ENCODE measurements around the gene EXOC6. TPM values are rescaled to one million over a fixed set of nuclear protein-coding genes. Genes with fewer than 3 reads are reported as not detected.

Gene EXOC6
- total RNA-seq, 1 experiment from 2014 or later = 12.9 TPM

- DNase-seq (ENCODE audit: low read depth, low spot score) (no peak), ATAC-seq (no peak)
- Histone ChIP-seq H3K27ac (ENCODE audit: low read depth, low read length) (no peak overlapping the region), H3K4me3 (replicated peaks in 1 of 2; ENCODE audit: low read depth in 1 of 2, low read length in 2 of 2) (no peak overlapping the region), H3K79me2 (ENCODE audit: insufficient read depth, low read length) (no peaks in the 10 kb centered on the region), H3K36me3 (ENCODE audit: control insufficient read depth in 1 of 2, insufficient read depth in 2 of 2, low read length in 2 of 2) (no peaks in the 10 kb centered on the region), H3K27me3 (ENCODE audit: insufficient read depth, low read length) (no peaks in the 10 kb centered on the region), H3K9me3 (ENCODE audit: control insufficient read depth in 1 of 2, insufficient read depth in 1 of 2, low read depth in 1 of 2, low read length in 2 of 2) (no peaks in the 10 kb centered on the region), H3K9ac (ENCODE audit: low read length) (no peak overlapping the region), H3K4me2 (ENCODE audit: low read length) (no peak overlapping the region), H4K20me1 (ENCODE audit: insufficient read depth) (no peaks in the 10 kb centered on the region), H3K4me1 (ENCODE audit: control insufficient read depth in 1 of 2, insufficient read depth in 2 of 2, low read length in 2 of 2) (no peaks in the 10 kb centered on the region), H3K9me2 (ENCODE audit: insufficient read depth) (no peaks in the 10 kb centered on the region), H2AFZ (ENCODE audit: low read depth, low read length, poor library complexity, severe bottlenecking) (no peak overlapping the region)
- intact Hi-C loops (cut with micrococcal nuclease) = no loop called here
- TF ChIP-seq CBX3 (IDR thresholded peaks at IDR 0.05; ENCODE audit: low read depth) = no peak
- no peak for TF ChIP-seq ATF3 (IDR thresholded peaks at IDR 0.05)
- no peak for TF ChIP-seq EZH2 (IDR thresholded peaks at IDR 0.05)
- TF ChIP-seq ELF1 (IDR thresholded peaks at IDR 0.05; ENCODE audit: borderline replicate concordance, low read depth) = no peak
- no peak for TF ChIP-seq SRF (IDR thresholded peaks at IDR 0.05; ENCODE audit: low read depth)
- no peak for TF ChIP-seq EGR1 (IDR thresholded peaks at IDR 0.05; ENCODE audit: low read depth)
- TF ChIP-seq RAD21 (IDR thresholded peaks at IDR 0.05; ENCODE audit: low read depth) = no peak
- no peak for TF ChIP-seq POLR2A (IDR thresholded peaks at IDR 0.05; ENCODE audit: borderline replicate concordance, extremely low read depth, insufficient read depth, insufficient read length)
- TF ChIP-seq ZNF274 (IDR thresholded peaks at IDR 0.05; ENCODE audit: low read depth, low read length) = no peak
- no peak for TF ChIP-seq CTCF (IDR thresholded peaks at IDR 0.05 in 2 of 3, conservative IDR thresholded peaks at IDR 0.05 in 1 of 3; ENCODE audit: borderline replicate concordance in 1 of 3, insufficient read depth in 1 of 3, low read depth in 2 of 3, low read length in 2 of 3)
- TF ChIP-seq SP1 (IDR thresholded peaks at IDR 0.05; ENCODE audit: low read depth) = no peak
- TF ChIP-seq YY1 (IDR thresholded peaks at IDR 0.05; ENCODE audit: extremely low read depth, insufficient replicate concordance, low read depth, low read length) = no peak
- TF ChIP-seq CEBPB (IDR thresholded peaks at IDR 0.05; ENCODE audit: low read depth) = no peak
- TF ChIP-seq ZFX (IDR thresholded peaks at IDR 0.05) = no peak
- POLR2A ChIA-PET = no interaction called here
- RAD21 ChIA-PET (ENCODE audit: low non-redundant PET in 1 of 2, low total read pairs in 2 of 2, uncharacterized antibody in 2 of 2, unreplicated experiment in 2 of 2) = no interaction called here
- no TSS peak for BruUV-seq (replicated peaks)
- CTCF ChIA-PET = no interaction called here
Observed at GRCh38 chr10:93015722-93016121, 167.4 kb downstream of the EXOC6 start.
